AML-193 (cell line): ENCODE data around the gene NECAB3.
"Not testable (repeated sequence)": the region's sequence is repeated elsewhere in the genome, so short reads cannot be mapped to it uniquely, and the experiment has no call there.

Experiments
- DNase-seq, 2 experiments: peaks; one replicate each; lab custom pipeline; 2025; lab: John Stamatoyannopoulos, UW

NECAB3 gene

GRCh38 chr20:33648396-33649004 lies 25.7 kb downstream of the NECAB3 start:
- DNase-seq = no peak

GRCh38 chr20:33647603-33648395 lies 26.4 kb downstream of the NECAB3 start:
- DNase-seq = no peak

DNA sequence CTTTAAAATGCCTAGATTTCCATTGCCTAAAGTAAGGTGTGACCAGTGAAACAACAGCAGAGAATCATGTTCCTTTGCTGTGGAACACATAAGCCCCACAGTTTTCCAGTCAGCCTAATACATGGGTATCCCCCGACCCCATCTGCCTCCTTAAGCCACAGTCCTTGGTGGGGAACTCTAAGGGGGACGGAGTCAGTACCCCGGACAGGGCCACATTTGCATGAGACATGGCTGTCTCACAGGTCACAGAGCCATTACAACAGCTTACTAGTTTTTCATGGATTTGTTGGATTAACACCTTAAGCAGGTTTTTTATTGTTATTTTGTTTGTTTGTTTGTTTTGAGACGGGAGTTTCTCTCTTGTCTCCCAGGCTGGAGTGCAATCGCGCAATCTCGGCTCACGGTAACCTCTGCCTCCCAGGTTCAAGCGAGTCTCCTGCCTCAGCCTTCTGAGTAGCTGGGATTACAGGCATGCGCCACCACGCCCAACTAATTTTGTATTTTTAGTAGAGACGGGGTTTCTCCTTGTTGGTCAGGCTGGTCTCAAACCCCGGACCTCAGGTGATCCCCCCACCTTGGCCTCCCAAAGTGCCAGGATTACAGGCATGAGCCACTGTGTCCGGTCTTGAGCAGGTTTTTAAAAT lies 27.1 kb downstream of the NECAB3 start:
- not testable (repeated sequence) for DNase-seq

GRCh38 chr20:33646191-33646590 lies 28.0 kb downstream of the NECAB3 start:
- no peak for DNase-seq

DNA sequence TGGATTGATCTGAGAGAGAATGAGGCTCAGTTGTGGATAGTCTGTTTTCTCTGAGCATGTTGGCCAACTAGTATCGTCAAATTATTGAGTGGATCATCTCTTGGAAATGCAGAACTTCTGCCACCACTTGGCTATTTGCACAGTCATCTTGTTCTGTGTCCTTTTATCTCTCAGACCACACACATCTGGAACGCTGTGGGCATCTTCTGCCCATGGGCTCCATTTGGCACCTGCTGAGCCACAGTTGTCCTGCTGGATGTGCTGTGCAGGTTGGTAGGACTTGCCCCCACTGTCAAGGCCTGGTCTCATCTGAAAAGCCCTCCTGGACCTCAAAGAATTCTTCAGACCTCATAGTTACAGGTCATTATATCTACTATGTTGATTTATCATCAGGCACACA lies 28.8 kb downstream of the NECAB3 start:
- DNase-seq = no peak

DNA sequence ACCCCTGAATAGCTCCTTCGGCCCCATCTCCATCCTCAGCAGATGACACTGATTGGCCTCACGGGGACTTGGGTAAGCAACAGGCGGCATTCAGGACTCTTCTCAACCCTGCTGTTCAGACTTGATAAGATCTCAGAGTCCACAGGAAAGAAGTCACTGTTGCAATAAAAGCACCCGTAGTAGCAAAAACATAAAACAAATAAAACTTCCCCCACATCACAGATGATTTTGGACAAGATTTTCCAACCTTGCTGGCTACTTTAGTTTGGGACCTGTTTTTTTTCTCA lies 29.2 kb downstream of the NECAB3 start:
- DNase-seq = no peak

DNA sequence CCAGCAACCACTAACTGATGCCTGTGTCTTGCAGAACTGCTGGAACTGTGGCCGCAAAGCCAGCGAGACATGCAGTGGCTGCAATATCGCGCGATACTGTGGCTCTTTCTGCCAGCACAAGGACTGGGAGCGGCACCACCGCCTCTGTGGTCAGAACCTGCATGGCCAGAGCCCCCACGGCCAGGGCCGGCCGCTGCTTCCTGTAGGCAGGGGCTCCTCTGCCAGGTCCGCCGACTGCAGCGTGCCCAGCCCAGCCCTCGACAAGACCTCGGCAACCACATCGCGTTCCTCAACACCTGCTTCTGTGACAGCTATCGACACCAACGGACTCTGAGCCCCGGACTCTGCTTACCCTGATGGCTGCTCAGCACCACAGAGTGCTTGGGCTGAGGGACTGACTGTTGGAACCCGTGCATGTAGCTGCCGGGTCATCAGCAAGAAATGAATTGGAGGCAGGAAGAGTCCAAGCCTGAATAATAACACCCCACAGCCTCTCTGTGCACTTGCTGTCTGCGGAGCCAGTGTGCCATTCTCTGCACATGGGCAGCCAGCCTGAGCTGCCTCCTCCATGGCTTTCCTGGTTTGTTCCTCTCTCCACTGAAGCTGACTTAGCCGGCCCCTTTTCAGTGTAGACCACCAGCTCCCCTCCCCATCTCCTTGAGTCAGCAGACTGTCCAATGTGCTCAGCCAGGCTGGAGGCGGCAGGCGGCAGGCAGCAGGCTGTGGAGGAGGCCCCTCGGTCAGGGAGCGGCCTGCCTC lies 29.7 kb downstream of the NECAB3 start:
- no peak for DNase-seq

GRCh38 chr20:33640287-33640686 lies 33.9 kb downstream of the NECAB3 start:
- DNase-seq = no peak

DNA sequence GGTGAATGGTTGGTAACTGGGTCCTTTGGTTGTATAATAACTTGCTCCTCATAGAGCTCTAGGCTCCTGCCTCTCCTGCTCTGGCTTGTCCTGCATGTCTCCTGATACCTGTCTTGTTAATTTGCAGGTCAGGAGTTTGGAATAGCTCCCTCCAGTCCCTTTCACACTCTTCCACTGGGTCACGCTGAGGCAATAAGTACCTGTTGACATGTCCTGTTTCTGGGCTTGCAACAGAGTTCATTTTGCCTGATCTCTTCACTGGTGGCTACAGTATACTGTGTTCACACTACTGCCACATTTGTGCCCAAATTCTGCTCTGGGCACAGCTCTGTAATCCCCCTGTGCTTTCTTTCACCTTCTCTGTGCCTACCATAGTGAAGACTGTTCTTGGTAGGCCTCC lies 37.5 kb downstream of the NECAB3 start:
- DNase-seq = no peak

GRCh38 chr20:33635341-33635740 lies 38.9 kb downstream of the NECAB3 start:
- no peak for DNase-seq

- DNase-seq = not testable (repeated sequence)
Observed at GRCh38 chr20:33631910-33632309, 42.3 kb downstream of the NECAB3 start.

- DNase-seq = no peak
Observed at GRCh38 chr20:33630507-33630906, 43.7 kb downstream of the NECAB3 start.

DNA sequence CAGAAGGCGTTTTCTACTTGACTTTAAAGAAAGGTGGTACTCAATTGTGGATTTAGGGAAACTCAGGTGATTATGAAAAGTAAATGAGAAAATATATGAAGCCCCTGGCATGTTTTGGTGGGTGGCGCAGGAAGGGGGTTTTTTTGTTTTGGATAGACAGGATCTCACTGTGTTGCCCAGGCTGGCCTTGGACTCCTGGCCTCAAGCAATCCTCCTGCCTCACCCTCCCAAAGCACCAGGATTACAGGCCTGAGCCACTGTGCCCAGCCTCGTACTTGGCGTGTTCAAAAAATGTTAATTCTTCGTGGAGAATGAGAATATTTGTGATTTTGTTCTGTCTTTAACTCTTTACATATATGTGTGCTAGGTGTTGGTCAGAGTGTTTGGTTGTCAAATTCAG lies 44.2 kb downstream of the NECAB3 start:
- DNase-seq = no peak

DNA sequence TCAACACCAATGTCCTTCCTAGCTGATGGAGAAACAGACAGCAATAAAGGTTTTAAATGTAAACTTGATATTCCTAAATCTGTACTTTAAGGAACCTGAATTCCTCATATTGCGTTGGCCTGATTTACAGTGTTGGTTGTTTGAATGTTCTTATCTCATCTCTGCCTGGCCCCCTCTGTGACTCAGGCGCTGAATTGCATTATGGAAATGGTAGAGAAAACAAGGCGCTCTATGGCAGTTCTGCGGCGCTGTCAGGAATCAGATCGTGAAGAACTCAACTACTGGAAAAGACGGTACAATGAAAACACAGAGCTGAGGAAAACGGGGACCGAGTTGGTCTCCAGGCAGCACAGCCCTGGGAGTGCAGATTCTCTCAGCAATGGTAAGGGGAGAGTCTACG lies 44.7 kb downstream of the NECAB3 start:
- no peak for DNase-seq

DNA sequence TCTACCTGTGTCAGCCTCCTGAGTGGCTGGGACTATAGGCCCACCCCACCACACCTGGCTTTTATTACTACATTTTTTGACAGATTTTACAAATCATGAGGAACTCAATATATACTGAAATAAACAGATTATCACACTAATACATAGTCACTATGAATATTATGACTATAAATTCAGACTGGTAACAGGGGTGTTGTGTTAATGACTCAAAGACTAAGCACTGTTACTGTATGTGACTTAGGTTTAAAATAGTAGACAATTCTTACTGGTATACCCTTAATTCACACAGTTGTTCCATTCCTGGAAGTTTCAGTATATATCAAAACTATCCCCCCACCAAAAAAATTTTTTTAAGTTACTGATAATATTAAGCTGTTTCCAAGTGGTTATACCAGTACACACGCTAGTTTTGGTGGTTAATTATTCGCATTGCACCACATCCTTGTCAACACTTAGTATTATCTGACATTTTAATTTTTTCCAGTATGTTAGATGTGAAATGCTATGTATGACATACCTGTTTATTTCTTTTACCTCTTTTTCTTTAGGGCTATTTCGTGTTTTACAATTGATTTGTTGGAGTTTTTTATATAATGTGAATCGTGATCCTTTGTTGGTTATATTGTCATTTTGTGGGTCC lies 46.5 kb downstream of the NECAB3 start:
- DNase-seq = no peak

DNA sequence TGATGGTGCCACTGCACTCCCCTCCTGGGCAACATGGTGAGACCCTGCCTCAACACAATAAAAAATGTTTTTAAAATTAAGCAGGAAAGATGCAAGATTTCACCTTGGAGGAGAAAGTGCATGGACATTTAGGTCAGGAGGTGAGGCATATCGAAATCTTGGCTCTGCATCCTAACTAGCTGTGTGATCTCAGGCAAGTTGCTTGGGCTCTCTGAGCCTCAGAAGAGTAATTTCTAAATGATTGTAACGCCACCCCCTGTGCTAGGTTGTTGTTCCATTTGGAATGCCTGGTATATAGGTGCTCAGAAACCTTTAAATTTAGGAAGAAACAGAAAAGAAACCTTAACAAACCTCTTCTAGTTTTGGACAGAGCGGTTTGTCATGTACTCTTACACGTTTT lies 48.0 kb downstream of the NECAB3 start:
- no peak for DNase-seq

GRCh38 chr20:33624399-33624798 lies 49.8 kb downstream of the NECAB3 start:
- no peak for DNase-seq

DNA sequence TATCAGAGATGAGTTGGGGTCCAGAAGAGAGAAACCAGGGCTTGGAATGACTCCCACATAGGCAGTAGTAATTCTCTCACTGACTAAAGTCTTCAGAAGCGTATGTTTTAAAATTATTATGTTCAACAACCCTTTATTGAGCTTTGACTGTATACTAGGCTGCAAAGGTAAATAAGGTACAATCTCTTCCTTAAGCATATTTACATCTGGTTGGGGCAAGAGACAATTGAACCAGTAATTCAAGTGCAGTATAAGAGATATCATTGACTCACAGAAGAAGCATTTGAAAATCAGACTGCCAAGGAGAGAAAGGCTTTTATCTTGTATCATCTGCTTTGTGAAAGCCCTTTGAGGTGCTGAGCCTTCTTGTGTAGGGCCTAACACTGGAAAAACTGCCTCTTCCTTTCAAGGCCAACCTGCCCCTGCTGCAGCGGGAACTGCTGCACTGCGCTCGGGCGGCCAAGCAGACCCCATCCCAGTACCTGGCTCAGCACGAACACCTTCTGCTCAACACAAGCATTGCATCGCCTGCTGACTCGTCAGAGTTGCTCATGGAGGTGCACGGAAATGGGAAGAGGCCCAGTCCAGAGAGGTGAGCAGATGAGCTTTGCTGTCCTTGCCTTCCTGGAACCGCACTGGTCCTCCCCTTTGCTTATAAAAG lies 51.4 kb downstream of the NECAB3 start:
- DNase-seq = no peak

DNA sequence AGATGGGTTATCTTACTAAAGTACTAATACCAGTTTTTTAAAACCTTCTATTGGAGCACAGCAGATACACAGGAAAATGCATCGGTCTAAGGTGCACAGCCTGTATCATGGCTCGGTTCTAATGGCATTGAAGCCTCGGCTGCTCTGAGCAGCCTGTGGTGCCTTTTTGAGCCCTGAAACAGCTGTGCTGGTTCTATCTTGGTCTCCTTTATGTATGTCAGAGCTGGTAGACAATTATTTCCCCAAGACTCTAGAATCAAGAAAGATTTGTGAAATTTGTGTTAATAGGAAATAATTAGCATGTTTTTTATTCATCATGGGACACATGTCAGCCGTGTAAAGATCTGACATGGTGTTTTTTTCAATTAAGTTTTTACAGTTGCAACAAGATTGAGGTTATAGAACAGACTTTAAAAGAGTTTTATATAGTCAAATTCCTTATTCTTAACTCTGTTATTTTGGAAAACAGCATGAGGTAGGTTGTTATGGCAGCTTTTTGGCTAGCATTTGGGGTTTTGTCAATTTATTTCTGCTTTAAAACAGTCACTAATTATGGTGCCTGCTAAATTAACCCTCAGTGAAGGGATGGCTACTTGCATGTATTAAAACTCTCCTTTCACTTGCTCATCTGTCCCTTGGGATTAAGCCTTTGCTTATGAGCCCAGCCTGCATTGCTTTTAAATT lies 52.4 kb downstream of the NECAB3 start:
- no peak for DNase-seq

DNA sequence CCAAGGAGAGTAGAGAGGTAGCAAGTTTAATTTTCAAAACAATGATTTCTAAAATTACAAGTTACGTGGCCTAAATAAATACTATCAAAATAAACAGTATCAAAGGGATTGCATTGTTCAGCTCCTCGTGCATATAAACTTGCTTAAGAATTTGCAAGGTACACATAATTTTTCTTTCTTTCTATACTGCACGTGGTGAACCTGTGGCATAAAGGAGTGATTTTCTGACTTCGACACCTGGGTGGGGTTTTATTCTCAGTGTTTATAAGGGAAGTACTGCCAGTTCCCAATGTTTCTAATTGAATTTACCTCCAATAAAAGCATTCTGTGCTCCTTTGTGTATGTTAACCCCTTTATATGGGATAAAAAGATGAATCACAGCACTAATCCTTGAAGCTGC lies 62.2 kb downstream of the NECAB3 start:
- DNase-seq = no peak

GRCh38 chr20:33611106-33611505 lies 63.1 kb downstream of the NECAB3 start:
- DNase-seq = no peak
